Thoracic aorta (tissue), 2 donors: ENCODE measurements around the gene NMRAL1. TPM values are rescaled to one million over a fixed set of nuclear protein-coding genes. Genes with fewer than 3 reads are reported as not detected.

Experiments used
- ATAC-seq: fragments of 150-250 bp; one replicate; pipeline ENCODE4 v1.8.0; 2017; ENCODE audit warnings: low read depth; ENCODE audit not compliant: insufficient number of reproducible peaks, low FRiP score
- DNase-seq: peaks from one replicate; pipeline ENCODE4 v3.0.0-alpha.2; 2020; ENCODE audit warnings: low spot score
- H3K27ac ChIP-seq, 2 donors: fragments of 200-600 bp; sonication (generic); 1 replicate in 1 of 2; 2 replicates in 1 of 2; pipeline ENCODE4 v1.5.1; 2016; ENCODE audit warnings: mild to moderate bottlenecking in 2 of 2, moderate library complexity in 2 of 2
- H3K27me3 ChIP-seq: fragments of 200-600 bp; sonication (generic); replicated peaks from 2 replicates; pipeline ENCODE4 v1.6.0; 2016; ENCODE audit warnings: mild to moderate bottlenecking; ENCODE audit not compliant: insufficient read depth
- H3K36me3 ChIP-seq: fragments of 200-600 bp; sonication (generic); one replicate; pipeline ENCODE4 v1.5.1; 2016
- H3K4me1 ChIP-seq, 2 donors: fragments of 200-600 bp; sonication (generic); 1 replicate in 1 of 2; 2 replicates in 1 of 2; pipeline versions ENCODE4 v1.5.1 to v1.6.0; 2016; ENCODE audit warnings: low read depth in 2 of 2, mild to moderate bottlenecking in 1 of 2; ENCODE audit not compliant: control insufficient read depth in 1 of 2
- H3K4me3 ChIP-seq: fragments of 200-600 bp; sonication (generic); 2 replicates; pipeline ENCODE4 v1.5.1; 2016; ENCODE audit warnings: mild to moderate bottlenecking
- H3K9me3 ChIP-seq: fragments of 200-600 bp; sonication (generic); 2 replicates; pipeline ENCODE4 v1.5.1; 2016
- CTCF ChIP-seq: fragments of 200-600 bp; sonication (generic); IDR thresholded peaks from one replicate; pipeline ENCODE4 v1.5.1; 2019; ENCODE audit warnings: antibody characterized with exemption
- total RNA-seq, 2 donors: library from RNA; depleted of rRNA; stranded (reverse); fragments of >200 nt; gene quantifications; one replicate each; pipeline versions ENCODE4 v1.1.0 to v1.2.3, GENCODE V29; 2016

The NMRAL1 gene
- total RNA-seq, 2 donors from 2014 or later = 22.8 to 23.3 TPM

- peak; percentile 90 for ATAC-seq
Observed at GRCh38 chr16:4416200-4417032, 58.0 kb downstream of the NMRAL1 start, which contains the start of gene CORO7. CORO7 (minus strand) TSS chr16:4416596; CDS start chr16:4416518, 78 bp downstream.

GRCh38 chr16:4415538-4416199 lies 58.8 kb downstream of the NMRAL1 start:
- DNase-seq (no peak), ATAC-seq (no peak)
- no peak for TF ChIP-seq CTCF
- no peaks in the 10 kb centered on the region for H3K9me3 ChIP-seq
- H3K4me1 ChIP-seq = peaks cover 6 to 14% of the 10 kb centered on the region in 2 donors
- H3K27me3 ChIP-seq = no peaks in the 10 kb centered on the region
- H3K4me3 ChIP-seq = peak overlapping the region; percentile 97
- no peaks in the 10 kb centered on the region for H3K36me3 ChIP-seq
- peak overlapping the region; percentile 56 to 77 for H3K27ac ChIP-seq

More at GRCh38 chr16:4416200-4417032, 58.0 kb downstream of the NMRAL1 start, which contains the start of gene CORO7:
- H3K4me3 ChIP-seq = peak within 1 kb of the TSS; percentile 97
- peak within 1 kb of the TSS; percentile 56 to 77 for H3K27ac ChIP-seq
- no peaks in the 10 kb centered on the region for H3K27me3 ChIP-seq
- H3K36me3 ChIP-seq = no peaks in the 10 kb centered on the region
- TF ChIP-seq CTCF = peak; percentile 10
- no peaks in the 10 kb centered on the region for H3K9me3 ChIP-seq
- H3K4me1 ChIP-seq = peaks cover 6 to 11% of the 10 kb centered on the region in 2 donors
- peak; percentile 82 for DNase-seq

GRCh38 chr16:4414187-4414917 lies 60.1 kb downstream of the NMRAL1 start:
- peak overlapping the region; percentile 97 for H3K4me3 ChIP-seq
- no peaks in the 10 kb centered on the region for H3K9me3 ChIP-seq
- peaks cover 6 to 18% of the 10 kb centered on the region in 2 donors for H3K4me1 ChIP-seq
- TF ChIP-seq CTCF = no peak
- DNase-seq (no peak), ATAC-seq (no peak)
- peak overlapping the region in 1 of 2 donors; percentile 77 for H3K27ac ChIP-seq
- no peaks in the 10 kb centered on the region for H3K27me3 ChIP-seq
- no peaks in the 10 kb centered on the region for H3K36me3 ChIP-seq

- H3K27ac ChIP-seq = no peak overlapping the region
- H3K4me1 ChIP-seq = peaks cover 6 to 18% of the 10 kb centered on the region in 2 donors
- no peak for TF ChIP-seq CTCF
Observed at GRCh38 chr16:4412854-4413253, 61.6 kb downstream of the NMRAL1 start.

More at GRCh38 chr16:4412854-4413253, 61.6 kb downstream of the NMRAL1 start:
- ATAC-seq (no peak), DNase-seq (no peak)
- no peaks in the 10 kb centered on the region for H3K27me3 ChIP-seq
- no peaks in the 10 kb centered on the region for H3K36me3 ChIP-seq
- H3K4me3 ChIP-seq = no peak overlapping the region
- H3K9me3 ChIP-seq = no peaks in the 10 kb centered on the region
